Sigmoid colon (tissue), 4 donors: ENCODE measurements around the gene IGFBP2.

Experiments used
- EP300 ChIP-seq, 4 donors: sonication (generic); formaldehyde crosslinking; IDR thresholded peaks; one replicate each; pipeline ENCODE4 v1.6.1; 2017; ENCODE audit warnings: antibody characterized with exemption in 4 of 4
- POLR2A ChIP-seq, 2 donors: fragments of 450-650 bp; IDR thresholded peaks; one replicate each; pipeline ENCODE4 v1.6.1; 2016; ENCODE audit warnings: antibody characterized with exemption in 2 of 2, mild to moderate bottlenecking in 2 of 2, moderate library complexity in 2 of 2
- POLR2AphosphoS5 ChIP-seq, 4 donors: sonication (generic); formaldehyde crosslinking; IDR thresholded peaks; one replicate each; pipeline ENCODE4 v1.6.1; 2017; ENCODE audit warnings: antibody characterized with exemption in 4 of 4
- TF ChIP-seq, protein P1 (sequence below), 4 experiments: fragments of 450-650 bp in 3 of 4; fragments of 200-600 bp in 1 of 4; IDR thresholded peaks; one replicate each; pipeline ENCODE4 v1.5.1; 2016 to 2019; ENCODE audit warnings: antibody characterized with exemption in 4 of 4, mild to moderate bottlenecking in 3 of 4, moderate library complexity in 2 of 4

DNA sequence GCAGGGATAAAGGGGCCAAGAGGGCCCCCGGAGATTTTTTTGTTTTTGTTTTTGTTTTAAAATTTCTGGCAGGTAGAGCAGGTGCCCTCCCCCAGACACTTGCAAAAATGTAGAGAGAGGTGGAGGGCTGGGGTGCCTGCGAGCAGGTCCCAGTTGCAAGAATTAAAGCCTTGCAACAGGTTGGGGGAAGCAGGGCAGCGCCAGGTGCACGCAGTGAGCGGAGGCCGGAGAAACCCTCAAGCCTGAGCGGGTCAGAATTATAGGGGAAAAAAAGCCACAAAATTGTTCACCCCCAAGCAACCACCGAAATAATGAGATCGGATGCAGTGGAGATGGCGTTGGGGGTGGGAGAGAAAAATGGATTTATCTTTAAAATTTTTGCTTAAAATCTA, 61.6 kb downstream of the IGFBP2 start:
- TF ChIP-seq POLR2AphosphoS5 (IDR thresholded peaks at IDR 0.05) (no peak), POLR2A (IDR thresholded peaks at IDR 0.05) (no peak), EP300 (IDR thresholded peaks at IDR 0.05) (no peak)
- TF ChIP-seq, protein P1, sequence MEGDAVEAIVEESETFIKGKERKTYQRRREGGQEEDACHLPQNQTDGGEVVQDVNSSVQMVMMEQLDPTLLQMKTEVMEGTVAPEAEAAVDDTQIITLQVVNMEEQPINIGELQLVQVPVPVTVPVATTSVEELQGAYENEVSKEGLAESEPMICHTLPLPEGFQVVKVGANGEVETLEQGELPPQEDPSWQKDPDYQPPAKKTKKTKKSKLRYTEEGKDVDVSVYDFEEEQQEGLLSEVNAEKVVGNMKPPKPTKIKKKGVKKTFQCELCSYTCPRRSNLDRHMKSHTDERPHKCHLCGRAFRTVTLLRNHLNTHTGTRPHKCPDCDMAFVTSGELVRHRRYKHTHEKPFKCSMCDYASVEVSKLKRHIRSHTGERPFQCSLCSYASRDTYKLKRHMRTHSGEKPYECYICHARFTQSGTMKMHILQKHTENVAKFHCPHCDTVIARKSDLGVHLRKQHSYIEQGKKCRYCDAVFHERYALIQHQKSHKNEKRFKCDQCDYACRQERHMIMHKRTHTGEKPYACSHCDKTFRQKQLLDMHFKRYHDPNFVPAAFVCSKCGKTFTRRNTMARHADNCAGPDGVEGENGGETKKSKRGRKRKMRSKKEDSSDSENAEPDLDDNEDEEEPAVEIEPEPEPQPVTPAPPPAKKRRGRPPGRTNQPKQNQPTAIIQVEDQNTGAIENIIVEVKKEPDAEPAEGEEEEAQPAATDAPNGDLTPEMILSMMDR (IDR thresholded peaks at IDR 0.05): no peak
